GM23338 (cell line): ENCODE data around the gene DCDC2. TPM values are rescaled to one million over a fixed set of nuclear protein-coding genes. Genes with fewer than 3 reads are reported as not detected.
"Not testable (repeated sequence)": the region's sequence is repeated elsewhere in the genome, so short reads cannot be mapped to it uniquely, and the experiment has no call there.

Source experiments
- ATAC-seq: fragments of 200-7000 bp; cut with Tn5 transposase; 3 replicates; pipeline ENCODE4 v1.9.1; 2020
- DNase-seq: peaks from one replicate; pipeline ENCODE4 v3.0.0-alpha.2; 2015; ENCODE audit warnings: low spot score
- H2AFZ ChIP-seq: fragments of 200-600 bp; sonication (generic); 2 replicates; pipeline ENCODE4 v1.8.0; 2016; ENCODE audit warnings: antibody characterized with exemption, mild to moderate bottlenecking, moderate library complexity
- H3F3A ChIP-seq: fragments of 200-600 bp; sonication (generic); replicated peaks from 2 replicates; pipeline ENCODE4 v1.8.0; 2017; ENCODE audit warnings: antibody characterized with exemption, mixed run types, low read depth
- H3K27ac ChIP-seq: fragments of 200-600 bp; sonication (generic); 2 replicates; pipeline ENCODE4 v1.6.1; 2016; ENCODE audit warnings: low read depth
- H3K27me3 ChIP-seq: fragments of 200-600 bp; sonication (generic); 2 replicates; pipeline ENCODE4 v1.8.0; 2016; ENCODE audit warnings: mild to moderate bottlenecking, mixed run types, moderate library complexity; ENCODE audit not compliant: insufficient read depth
- H3K36me3 ChIP-seq: fragments of 200-600 bp; sonication (generic); 2 replicates; pipeline ENCODE4 v1.8.0; 2016; ENCODE audit warnings: mild to moderate bottlenecking; ENCODE audit not compliant: insufficient read depth
- H3K4me1 ChIP-seq: fragments of 200-600 bp; sonication (generic); 2 replicates; pipeline ENCODE4 v1.8.0; 2016; ENCODE audit warnings: mild to moderate bottlenecking, moderate library complexity; ENCODE audit not compliant: insufficient read depth
- H3K4me2 ChIP-seq: fragments of 200-600 bp; sonication (generic); 2 replicates; pipeline ENCODE4 v1.7.1; 2017; ENCODE audit warnings: mixed run types
- H3K4me3 ChIP-seq: fragments of 200-600 bp; sonication (generic); 2 replicates; pipeline ENCODE4 v1.6.1; 2016; ENCODE audit warnings: mixed run types
- H3K79me2 ChIP-seq: fragments of 200-600 bp; sonication (generic); replicated peaks from 2 replicates; pipeline ENCODE4 v1.8.0; 2017; ENCODE audit warnings: mild to moderate bottlenecking; ENCODE audit not compliant: insufficient read depth
- H3K9me2 ChIP-seq: fragments of 200-600 bp; sonication (generic); 2 replicates; pipeline ENCODE4 v1.8.0; 2017; ENCODE audit not compliant: insufficient read depth
- H4K20me1 ChIP-seq: fragments of 200-600 bp; sonication (generic); replicated peaks from 2 replicates; pipeline ENCODE4 v1.8.0; 2017; ENCODE audit warnings: mild to moderate bottlenecking; ENCODE audit not compliant: insufficient read depth
- H3K27ac Mint-ChIP-seq: 2 replicates; pipeline ENCODE4 v1.8.0; 2020; ENCODE audit warnings: inconsistent platforms, mild to moderate bottlenecking, moderate library complexity, mixed read lengths
- H3K27me3 Mint-ChIP-seq: 3 replicates; pipeline ENCODE4 v1.8.0; 2022; ENCODE audit warnings: low read depth, mild to moderate bottlenecking, moderate library complexity, mixed read lengths, inconsistent platforms; ENCODE audit not compliant: insufficient read depth, poor library complexity
- H3K36me3 Mint-ChIP-seq: 3 replicates; pipeline ENCODE4 v1.8.0; 2021; ENCODE audit warnings: low read depth, mild to moderate bottlenecking, inconsistent platforms, moderate library complexity, mixed read lengths
- H3K4me1 Mint-ChIP-seq: 3 replicates; pipeline ENCODE4 v1.8.0; 2020; ENCODE audit warnings: mild to moderate bottlenecking, inconsistent platforms, mixed read lengths
- H3K4me3 Mint-ChIP-seq: 3 replicates; pipeline ENCODE4 v1.8.0; 2021; ENCODE audit warnings: moderate library complexity, mild to moderate bottlenecking, inconsistent platforms, mixed read lengths
- H3K9me3 Mint-ChIP-seq: 3 replicates; pipeline ENCODE4 v1.8.0; 2020; ENCODE audit warnings: moderate library complexity, mild to moderate bottlenecking, inconsistent platforms, mixed read lengths
- NANOG ChIP-seq: IDR thresholded peaks from 2 replicates; pipeline ENCODE4 v1.6.1; 2016; ENCODE audit warnings: antibody characterized with exemption, borderline replicate concordance
- polyA plus RNA-seq: library from polyadenylated mRNA; unstranded; fragments of >200 nt; fragmentation: Nextera tagmentation; extraction: Ambion mirVana; gene quantifications from 2 replicates; pipeline ENCODE4 v1.2.1, GENCODE V29; 2016
- total RNA-seq: library from RNA; depleted of rRNA; stranded (reverse); fragments of >200 nt; shearing (Covaris generic); gene quantifications from 2 replicates; pipeline ENCODE4 v1.2.3, GENCODE V29; 2014
- TF ChIP-seq, protein P1 (sequence below): fragments of 250-450 bp; sonication (Bioruptor Pico); IDR thresholded peaks from 2 replicates; pipeline ENCODE4 v1.5.0; 2020; ENCODE audit warnings: mild to moderate bottlenecking, moderate library complexity

The DCDC2 gene
- total and polyA plus RNA-seq, 2 experiments from 2014 or later, result 0.59 to 0.79 TPM

GRCh38 chr6:24296944-24297343, 60.9 kb downstream of the DCDC2 start:
- Histone ChIP-seq H3F3A (no peaks in the 10 kb centered on the region), H4K20me1 (no peaks in the 10 kb centered on the region), H3K9me2 (no peaks in the 10 kb centered on the region; the same call in 1 of the 2 replicates), H3K36me3 (no peaks in the 10 kb centered on the region), H3K4me2 (no peak overlapping the region), H3K4me1 (no peaks in the 10 kb centered on the region), H2AFZ (no peak overlapping the region), H3K4me3 (no peak overlapping the region), H3K79me2 (no peaks in the 10 kb centered on the region), H3K27ac (no peak overlapping the region), H3K27me3 (no peaks in the 10 kb centered on the region)
- peaks cover 3% of the 10 kb centered on the region; the same call in 1 of the 3 replicates for H3K36me3 Mint-ChIP-seq
- ATAC-seq (no peak), DNase-seq (no peak)
- H3K4me1 Mint-ChIP-seq, result peaks cover 3% of the 10 kb centered on the region; the same call in 2 of the 3 replicates
- no peak overlapping the region for H3K27ac Mint-ChIP-seq
- H3K9me3 Mint-ChIP-seq, result peaks cover 17% of the 10 kb centered on the region; the same call in 2 of the 3 replicates
- TF ChIP-seq, protein P1, sequence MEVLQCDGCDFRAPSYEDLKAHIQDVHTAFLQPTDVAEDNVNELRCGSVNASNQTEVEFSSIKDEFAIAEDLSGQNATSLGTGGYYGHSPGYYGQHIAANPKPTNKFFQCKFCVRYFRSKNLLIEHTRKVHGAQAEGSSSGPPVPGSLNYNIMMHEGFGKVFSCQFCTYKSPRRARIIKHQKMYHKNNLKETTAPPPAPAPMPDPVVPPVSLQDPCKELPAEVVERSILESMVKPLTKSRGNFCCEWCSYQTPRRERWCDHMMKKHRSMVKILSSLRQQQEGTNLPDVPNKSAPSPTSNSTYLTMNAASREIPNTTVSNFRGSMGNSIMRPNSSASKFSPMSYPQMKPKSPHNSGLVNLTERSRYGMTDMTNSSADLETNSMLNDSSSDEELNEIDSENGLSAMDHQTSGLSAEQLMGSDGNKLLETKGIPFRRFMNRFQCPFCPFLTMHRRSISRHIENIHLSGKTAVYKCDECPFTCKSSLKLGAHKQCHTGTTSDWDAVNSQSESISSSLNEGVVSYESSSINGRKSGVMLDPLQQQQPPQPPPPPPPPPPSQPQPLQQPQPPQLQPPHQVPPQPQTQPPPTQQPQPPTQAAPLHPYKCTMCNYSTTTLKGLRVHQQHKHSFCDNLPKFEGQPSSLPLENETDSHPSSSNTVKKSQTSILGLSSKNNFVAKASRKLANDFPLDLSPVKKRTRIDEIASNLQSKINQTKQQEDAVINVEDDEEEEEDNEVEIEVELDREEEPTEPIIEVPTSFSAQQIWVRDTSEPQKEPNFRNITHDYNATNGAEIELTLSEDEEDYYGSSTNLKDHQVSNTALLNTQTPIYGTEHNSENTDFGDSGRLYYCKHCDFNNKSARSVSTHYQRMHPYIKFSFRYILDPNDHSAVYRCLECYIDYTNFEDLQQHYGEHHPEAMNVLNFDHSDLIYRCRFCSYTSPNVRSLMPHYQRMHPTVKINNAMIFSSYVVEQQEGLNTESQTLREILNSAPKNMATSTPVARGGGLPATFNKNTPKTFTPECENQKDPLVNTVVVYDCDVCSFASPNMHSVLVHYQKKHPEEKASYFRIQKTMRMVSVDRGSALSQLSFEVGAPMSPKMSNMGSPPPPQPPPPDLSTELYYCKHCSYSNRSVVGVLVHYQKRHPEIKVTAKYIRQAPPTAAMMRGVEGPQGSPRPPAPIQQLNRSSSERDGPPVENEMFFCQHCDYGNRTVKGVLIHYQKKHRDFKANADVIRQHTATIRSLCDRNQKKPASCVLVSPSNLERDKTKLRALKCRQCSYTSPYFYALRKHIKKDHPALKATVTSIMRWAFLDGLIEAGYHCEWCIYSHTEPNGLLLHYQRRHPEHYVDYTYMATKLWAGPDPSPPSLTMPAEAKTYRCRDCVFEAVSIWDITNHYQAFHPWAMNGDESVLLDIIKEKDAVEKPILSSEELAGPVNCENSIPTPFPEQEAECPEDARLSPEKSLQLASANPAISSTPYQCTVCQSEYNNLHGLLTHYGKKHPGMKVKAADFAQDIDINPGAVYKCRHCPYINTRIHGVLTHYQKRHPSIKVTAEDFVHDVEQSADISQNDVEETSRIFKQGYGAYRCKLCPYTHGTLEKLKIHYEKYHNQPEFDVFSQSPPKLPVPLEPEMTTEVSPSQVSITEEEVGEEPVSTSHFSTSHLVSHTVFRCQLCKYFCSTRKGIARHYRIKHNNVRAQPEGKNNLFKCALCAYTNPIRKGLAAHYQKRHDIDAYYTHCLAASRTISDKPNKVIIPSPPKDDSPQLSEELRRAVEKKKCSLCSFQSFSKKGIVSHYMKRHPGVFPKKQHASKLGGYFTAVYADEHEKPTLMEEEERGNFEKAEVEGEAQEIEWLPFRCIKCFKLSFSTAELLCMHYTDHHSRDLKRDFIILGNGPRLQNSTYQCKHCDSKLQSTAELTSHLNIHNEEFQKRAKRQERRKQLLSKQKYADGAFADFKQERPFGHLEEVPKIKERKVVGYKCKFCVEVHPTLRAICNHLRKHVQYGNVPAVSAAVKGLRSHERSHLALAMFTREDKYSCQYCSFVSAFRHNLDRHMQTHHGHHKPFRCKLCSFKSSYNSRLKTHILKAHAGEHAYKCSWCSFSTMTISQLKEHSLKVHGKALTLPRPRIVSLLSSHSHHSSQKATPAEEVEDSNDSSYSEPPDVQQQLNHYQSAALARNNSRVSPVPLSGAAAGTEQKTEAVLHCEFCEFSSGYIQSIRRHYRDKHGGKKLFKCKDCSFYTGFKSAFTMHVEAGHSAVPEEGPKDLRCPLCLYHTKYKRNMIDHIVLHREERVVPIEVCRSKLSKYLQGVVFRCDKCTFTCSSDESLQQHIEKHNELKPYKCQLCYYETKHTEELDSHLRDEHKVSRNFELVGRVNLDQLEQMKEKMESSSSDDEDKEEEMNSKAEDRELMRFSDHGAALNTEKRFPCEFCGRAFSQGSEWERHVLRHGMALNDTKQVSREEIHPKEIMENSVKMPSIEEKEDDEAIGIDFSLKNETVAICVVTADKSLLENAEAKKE (CRISPR knock-in tag), result no peak
- no peak for TF ChIP-seq NANOG
- H3K4me3 Mint-ChIP-seq, result no peak overlapping the region
- peaks cover 2% of the 10 kb centered on the region for H3K27me3 Mint-ChIP-seq

- H3K4me3 Mint-ChIP-seq, H3F3A ChIP-seq, H3K4me3 ChIP-seq, H3K27me3 ChIP-seq, H4K20me1 ChIP-seq, H3K27ac ChIP-seq, H2AFZ ChIP-seq, H3K36me3 Mint-ChIP-seq, H3K27ac Mint-ChIP-seq, DNase-seq, H3K79me2 ChIP-seq, H3K4me2 ChIP-seq, H3K27me3 Mint-ChIP-seq, ATAC-seq, H3K4me1 ChIP-seq, H3K4me1 Mint-ChIP-seq, H3K9me2 ChIP-seq, H3K36me3 ChIP-seq: not testable (repeated sequence)
- H3K9me3 Mint-ChIP-seq, result peaks cover 17% of the 10 kb centered on the region; the same call in 2 of the 3 replicates
These were observed 64.0 kb downstream of the DCDC2 start for GRCh38 chr6:24293852-24294251.
